Mammary epithelial cell (primary cell): ENCODE data around the gene COL20A1.

Experiments
- CTCF ChIP-seq, 2 donors: IDR thresholded peaks in 1 of 2; conservative IDR thresholded peaks in 1 of 2; 2 replicates each; pipeline ENCODE4 v1.5.1; 2011 to 2012; ENCODE audit warnings: inconsistent platforms in 2 of 2, low read length in 2 of 2, mild to moderate bottlenecking in 2 of 2, control low read depth in 1 of 2, low read depth in 1 of 2; ENCODE audit not compliant: insufficient read depth in 1 of 2; ENCODE audit errors: extremely low read depth in 1 of 2
- EZH2 ChIP-seq: IDR thresholded peaks from 2 replicates; pipeline ENCODE4 v1.6.1; 2012; ENCODE audit warnings: low read length, inconsistent platforms, borderline replicate concordance

GRCh38 chr20:63335711-63336110, 42.7 kb downstream of the COL20A1 start:
- TF ChIP-seq CTCF (conservative IDR thresholded peaks at IDR 0.05 in 1 of 2, IDR thresholded peaks at IDR 0.05 in 1 of 2; ENCODE audit: extremely low read depth in 1 of 2, insufficient read depth in 1 of 2, low read depth in 1 of 2, low read length in 2 of 2), result no peak
- no peak for TF ChIP-seq EZH2
